ENCODE measurements around the gene RILPL1.

RILPL1 gene

DNA sequence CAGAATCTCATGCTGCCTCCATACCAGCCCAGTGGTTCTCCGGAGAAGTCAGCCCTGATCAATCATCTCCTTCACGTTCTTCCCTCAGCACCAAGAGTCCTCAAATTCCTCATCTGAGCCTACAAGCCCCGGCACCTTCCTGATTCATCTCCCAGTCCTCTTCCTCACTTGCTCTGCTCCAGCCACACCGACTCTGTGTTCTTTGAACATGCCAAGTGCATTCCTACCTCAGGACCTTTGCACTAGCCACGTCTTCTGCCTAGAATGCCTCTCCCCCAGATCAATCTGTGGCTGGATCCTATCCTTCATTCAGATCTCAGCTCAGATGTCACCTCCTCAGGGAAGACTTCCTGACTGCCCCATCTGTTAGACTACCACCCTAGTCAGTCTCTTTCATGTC, 4.7 kb downstream of the RILPL1 start:
- TF ChIP-seq CTCF (IDR thresholded peaks at IDR 0.05; ENCODE audit: low read length, missing control alignments) = no peak
- H3K4me3 ChIP-seq (replicated peaks; ENCODE audit: low read depth, low read length) = no peak overlapping the region
- no peak for DNase-seq (ENCODE audit: low read depth)

- no peak for TF ChIP-seq CTCF (IDR thresholded peaks at IDR 0.05; ENCODE audit: low read length, missing control alignments)
- DNase-seq (ENCODE audit: low read depth) = no peak
- H3K4me3 ChIP-seq (replicated peaks; ENCODE audit: low read depth, low read length) = no peak overlapping the region
Observed at GRCh38 chr12:123526542-123527080, 6.9 kb downstream of the RILPL1 start.

- no peak for TF ChIP-seq CTCF (IDR thresholded peaks at IDR 0.05; ENCODE audit: low read length, missing control alignments)
- no peak overlapping the region for H3K4me3 ChIP-seq (replicated peaks; ENCODE audit: low read depth, low read length)
- DNase-seq (ENCODE audit: low read depth) = no peak
Observed at GRCh38 chr12:123524378-123524777, 9.1 kb downstream of the RILPL1 start.

GRCh38 chr12:123523518-123523917, 10.0 kb downstream of the RILPL1 start:
- no peak for DNase-seq (ENCODE audit: low read depth)
- H3K4me3 ChIP-seq (replicated peaks; ENCODE audit: low read depth, low read length) = no peak overlapping the region
- no peak for TF ChIP-seq CTCF (IDR thresholded peaks at IDR 0.05; ENCODE audit: low read length, missing control alignments)

GRCh38 chr12:123522164-123522563, 11.4 kb downstream of the RILPL1 start:
- H3K4me3 ChIP-seq (replicated peaks; ENCODE audit: low read depth, low read length) = no peak overlapping the region
- no peak for DNase-seq (ENCODE audit: low read depth)
- TF ChIP-seq CTCF (IDR thresholded peaks at IDR 0.05; ENCODE audit: low read length, missing control alignments) = no peak

DNA sequence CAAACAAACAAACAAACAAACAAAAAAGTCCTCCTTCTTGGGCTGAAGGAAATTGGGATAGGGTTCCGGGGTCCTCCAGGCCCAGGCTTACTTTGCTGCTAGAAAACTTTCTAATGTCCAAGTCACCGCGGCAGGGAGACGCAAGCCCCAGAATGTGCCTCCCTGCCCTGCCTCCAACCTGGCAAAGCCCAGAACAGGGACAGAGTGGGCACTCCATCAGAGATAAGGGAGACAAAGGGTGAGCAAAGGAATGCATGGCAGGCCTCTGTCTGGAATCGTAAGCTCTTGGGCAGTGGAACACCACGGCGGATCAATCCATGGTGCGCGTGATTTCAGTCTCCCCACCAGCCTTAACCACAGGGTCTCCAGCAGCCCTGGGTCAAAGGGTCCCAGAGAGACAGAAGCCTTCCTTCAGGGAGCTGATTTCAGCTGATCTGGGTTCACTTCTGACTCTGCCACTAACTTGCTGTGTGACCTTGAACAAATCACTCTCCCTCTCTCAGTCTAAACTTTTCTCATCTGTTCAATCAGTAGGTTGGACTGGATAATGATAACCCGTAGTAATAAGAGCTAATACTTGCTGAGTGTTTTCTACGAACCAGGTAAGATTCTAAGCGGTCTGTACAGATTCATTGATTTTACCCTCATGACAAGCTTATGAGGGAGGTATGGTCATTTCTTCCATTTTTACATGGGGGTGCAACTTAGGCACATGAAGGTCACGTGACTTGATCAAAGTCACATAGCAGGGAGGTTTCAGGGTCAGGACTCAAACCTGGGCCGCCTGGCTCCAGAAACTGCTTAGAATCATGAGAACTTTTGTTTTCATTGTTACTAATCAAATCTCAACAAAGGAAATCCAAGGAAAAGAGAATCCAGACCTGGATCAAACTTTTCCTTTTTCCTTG, 12.7 kb downstream of the RILPL1 start:
- TF ChIP-seq CTCF (IDR thresholded peaks at IDR 0.05; ENCODE audit: low read length, missing control alignments) = no peak
- no peak for DNase-seq (ENCODE audit: low read depth)
- H3K4me3 ChIP-seq (replicated peaks; ENCODE audit: low read depth, low read length) = no peak overlapping the region
